Upper lobe of left lung (tissue), 4 donors: ENCODE data around the gene UBASH3A.

Experiments used
- CTCF ChIP-seq, 6 experiments: fragments of 450-650 bp in 4 of 6; fragments of 200-600 bp in 2 of 6; sonication (generic) in 2 of 6; IDR thresholded peaks; one replicate each; pipeline ENCODE4 v1.5.1; 2016 to 2019; ENCODE audit warnings: antibody characterized with exemption in 6 of 6
- POLR2A ChIP-seq, 4 donors: fragments of 450-650 bp; IDR thresholded peaks; one replicate each; pipeline ENCODE4 v1.5.1; 2016 to 2017; ENCODE audit warnings: antibody characterized with exemption in 4 of 4, mild to moderate bottlenecking in 2 of 4

DNA sequence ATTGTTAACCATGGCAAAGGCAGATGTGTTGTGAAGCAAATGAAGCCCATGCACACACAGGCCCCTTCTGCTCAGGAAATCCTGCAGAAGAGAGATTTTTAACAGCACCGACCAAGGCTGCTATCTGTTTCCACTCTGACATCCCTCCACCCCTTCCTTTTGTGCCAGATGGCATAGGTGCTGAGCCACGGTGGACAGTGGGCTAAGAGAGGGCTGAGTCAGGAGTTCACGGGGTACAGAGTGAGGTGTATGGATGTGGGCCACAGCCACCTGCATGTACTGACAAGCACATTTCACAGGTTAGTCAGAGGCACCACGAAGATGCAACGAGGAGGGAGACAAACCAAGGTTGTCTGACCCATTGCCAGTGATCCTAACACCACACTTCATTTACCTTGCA lies 82.8 kb downstream of the UBASH3A start:
- TF ChIP-seq POLR2A (IDR thresholded peaks at IDR 0.05) (no peak), CTCF (IDR thresholded peaks at IDR 0.05) (no peak)
